T-helper 1 cell treated with Interleukin-12 subunit alpha and Interleukin-12 subunit beta and Interleukin-4 antibody, amounts not matched to agents 30 ng/mL and 1 ng/mL, for 36 hours (primary cell): Measurements from ENCODE around the gene LACTB. TPM values are rescaled to one million over a fixed set of nuclear protein-coding genes. Genes with fewer than 3 reads are reported as not detected.
"Not testable (repeated sequence)": the region's sequence is repeated elsewhere in the genome, so short reads cannot be mapped to it uniquely, and the experiment has no call there.

ENCODE experiments used
- intact Hi-C: fragments of 100-400 bp; cut with micrococcal nuclease; formaldehyde crosslinking; loops from one replicate; pipeline ENCODE4 v1.15.1; 2024
- total RNA-seq: library from RNA; stranded (reverse); gene quantifications from 2 replicates; pipeline ENCODE4 v1.2.3, GENCODE V29; 2022

The LACTB gene
- total RNA-seq, 1 donor from 2014 or later = 16.8 TPM

- intact Hi-C loops = loop anchor here (5.0 kb wide), 1 partner anchor 347 kb away; no protein-coding TSS in a partner anchor
Observed at GRCh38 chr15:63089260-63090043, 32.2 kb upstream of the LACTB start.

GRCh38 chr15:63090472-63090871 lies 31.2 kb upstream of the LACTB start:
- intact Hi-C loops = loop anchor here (5.0 kb wide), 1 partner anchor 348 kb away; no protein-coding TSS in a partner anchor

- intact Hi-C loops = loop anchor here (5.0 kb wide), 1 partner anchor 349 kb away; no protein-coding TSS in a partner anchor
Observed at GRCh38 chr15:63090887-63091286, 30.8 kb upstream of the LACTB start.

GRCh38 chr15:63091679-63092446 lies 29.8 kb upstream of the LACTB start:
- intact Hi-C loops = loop anchor here (5.0 kb wide), 1 partner anchor 350 kb away; no protein-coding TSS in a partner anchor

DNA sequence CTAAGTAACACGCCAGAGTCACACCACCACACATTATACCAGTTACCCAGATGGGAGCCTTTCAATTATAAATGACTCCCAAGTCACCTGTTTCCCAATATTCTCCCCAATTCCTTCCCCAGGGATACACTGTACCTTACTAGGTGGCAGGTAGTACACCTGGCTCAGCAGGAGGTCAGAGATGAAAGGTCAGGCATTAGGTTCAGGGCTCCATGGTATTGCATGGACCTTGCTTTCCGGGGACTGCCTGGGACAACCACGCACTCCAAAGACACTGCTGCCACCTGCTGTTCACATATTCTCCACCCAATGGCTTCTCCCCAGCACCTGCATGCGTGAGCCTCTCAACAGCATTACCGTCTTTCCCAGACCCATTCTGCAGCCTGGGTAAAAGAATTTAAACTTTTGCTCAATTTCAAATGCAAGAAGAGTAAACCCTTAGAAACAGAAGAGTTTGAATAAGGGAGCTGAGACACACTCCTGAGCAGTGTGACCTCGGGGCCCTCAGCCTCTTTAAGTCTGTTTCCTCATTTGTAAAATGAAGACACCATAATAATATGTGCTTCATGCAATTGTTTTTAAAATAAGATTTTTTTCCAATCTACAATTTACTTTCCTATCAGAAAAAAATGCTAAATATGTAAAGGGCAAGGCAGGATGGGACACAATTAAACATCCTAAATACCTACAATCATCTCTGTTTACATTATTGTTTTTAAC lies 28.0 kb upstream of the LACTB start:
- intact Hi-C loops = loop anchor here (1.0 to 5.0 kb wide), 4 partner anchors 45 to 351 kb away; no protein-coding TSS in a partner anchor

GRCh38 chr15:63094495-63094931 lies 27.1 kb upstream of the LACTB start:
- intact Hi-C loops = loop anchor here (5.0 kb wide), 1 partner anchor 352 kb away; no protein-coding TSS in a partner anchor

DNA sequence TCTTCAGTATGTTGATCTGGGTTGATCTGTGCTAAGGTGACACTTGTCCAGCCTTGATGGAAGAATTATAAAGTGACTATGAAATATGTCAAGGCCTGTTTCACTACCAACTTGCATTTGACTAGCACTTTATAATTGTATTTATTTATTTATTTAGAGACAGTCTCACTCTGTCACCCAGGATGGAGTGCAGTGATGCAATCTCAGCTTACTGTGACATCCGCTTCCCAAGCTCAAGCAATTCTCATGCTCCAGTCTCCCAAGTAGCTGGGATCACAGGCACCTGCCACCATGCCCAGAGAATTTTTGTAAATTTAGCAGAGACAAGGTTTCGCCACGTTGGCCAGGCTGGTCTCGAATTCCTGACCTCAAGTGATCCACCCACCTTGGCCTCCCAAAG lies 25.5 kb upstream of the LACTB start:
- intact Hi-C loops = no loop called here

GRCh38 chr15:63098901-63099300 lies 22.8 kb upstream of the LACTB start:
- intact Hi-C loops = not testable (repeated sequence)

DNA sequence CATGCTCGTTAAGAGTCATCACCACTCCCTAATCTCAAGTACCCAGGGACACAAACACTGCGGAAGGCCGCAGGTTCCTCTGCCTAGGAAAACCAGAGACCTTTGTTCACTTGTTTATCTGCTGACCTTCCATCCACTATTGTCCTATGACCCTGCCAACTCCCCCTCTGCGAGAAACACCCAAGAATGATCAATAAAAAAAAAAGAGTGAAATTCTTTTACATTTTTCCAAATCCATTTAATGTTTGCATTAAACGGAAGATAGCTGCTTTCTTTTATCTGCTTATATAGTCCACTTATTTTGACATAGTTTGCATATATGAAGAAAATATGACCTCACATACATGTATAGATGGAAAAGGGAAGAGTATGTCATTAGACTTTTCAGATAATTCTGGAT lies 22.1 kb upstream of the LACTB start:
- intact Hi-C loops = not testable (repeated sequence)

DNA sequence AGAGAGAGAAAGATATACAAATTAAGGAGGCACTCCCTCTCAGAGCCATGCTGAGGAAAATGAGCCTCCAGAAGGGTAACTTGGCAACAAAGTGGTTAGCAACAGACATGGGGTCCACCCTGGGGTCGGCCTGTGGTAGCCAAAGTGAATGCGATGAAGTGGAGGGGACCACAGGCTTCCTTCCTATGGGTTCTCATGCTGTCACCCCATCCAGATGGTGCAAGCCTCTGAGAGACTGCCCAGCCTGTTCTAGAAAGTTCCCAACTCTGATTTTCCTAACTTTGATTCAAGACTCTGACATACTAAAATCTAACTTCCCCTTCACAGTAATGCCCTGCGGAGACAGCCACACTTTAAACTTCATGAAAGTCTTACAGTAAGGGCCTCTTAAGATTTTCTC lies 18.2 kb upstream of the LACTB start:
- intact Hi-C loops = no loop called here

GRCh38 chr15:63104727-63105126 lies 16.9 kb upstream of the LACTB start:
- intact Hi-C loops = no loop called here

GRCh38 chr15:63105354-63105753 lies 16.3 kb upstream of the LACTB start:
- intact Hi-C loops = not testable (repeated sequence)

DNA sequence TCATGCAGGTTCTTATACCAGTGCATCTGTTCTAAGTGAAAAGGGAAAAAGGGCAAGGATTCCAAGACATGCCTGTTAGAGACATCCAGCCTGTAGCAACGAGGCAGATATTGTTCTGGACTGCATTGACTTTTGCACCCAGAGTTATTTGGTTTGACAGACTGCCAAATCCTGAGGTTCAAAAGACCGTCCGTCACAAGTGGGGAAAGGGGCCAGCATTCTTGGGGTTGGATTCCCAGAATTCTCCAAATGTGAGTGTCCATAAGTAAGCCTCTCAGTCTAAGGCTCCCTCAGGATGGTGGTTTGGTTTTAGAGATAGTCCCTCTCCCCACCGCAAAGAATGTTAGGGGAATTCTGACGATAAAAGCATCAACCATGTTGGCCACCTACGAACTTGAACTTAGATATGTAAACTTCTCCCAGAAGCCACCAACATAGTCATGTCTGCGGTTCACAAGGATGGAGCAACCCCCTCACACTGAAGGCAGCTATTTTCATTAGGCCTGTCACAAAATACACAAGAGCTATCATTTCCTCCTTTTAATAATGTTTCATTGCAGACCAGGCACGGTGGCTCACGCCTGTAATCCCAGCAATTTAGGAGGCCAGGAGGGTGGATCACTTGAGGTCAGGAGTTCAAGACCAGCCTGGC lies 13.6 kb upstream of the LACTB start:
- intact Hi-C loops = no loop called here

DNA sequence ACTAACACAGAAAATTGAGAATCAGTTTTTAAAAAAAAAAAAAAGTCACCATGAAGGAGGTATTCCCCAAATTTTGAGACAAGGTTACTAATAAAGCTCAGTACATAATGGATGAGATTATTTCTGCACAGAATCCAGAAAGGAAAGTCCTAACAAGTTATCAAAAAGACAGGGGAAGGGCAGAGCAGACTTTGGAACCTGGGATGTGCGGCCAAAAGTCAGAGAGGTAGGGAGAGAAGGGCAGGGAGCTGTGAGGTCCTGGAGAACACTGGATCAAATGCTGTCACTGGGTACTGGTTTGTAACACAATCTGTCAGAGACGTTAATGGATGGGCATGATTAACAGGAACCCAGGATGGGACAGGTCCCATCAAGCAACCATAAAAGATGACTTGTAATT lies 12.2 kb upstream of the LACTB start:
- intact Hi-C loops = no loop called here

DNA sequence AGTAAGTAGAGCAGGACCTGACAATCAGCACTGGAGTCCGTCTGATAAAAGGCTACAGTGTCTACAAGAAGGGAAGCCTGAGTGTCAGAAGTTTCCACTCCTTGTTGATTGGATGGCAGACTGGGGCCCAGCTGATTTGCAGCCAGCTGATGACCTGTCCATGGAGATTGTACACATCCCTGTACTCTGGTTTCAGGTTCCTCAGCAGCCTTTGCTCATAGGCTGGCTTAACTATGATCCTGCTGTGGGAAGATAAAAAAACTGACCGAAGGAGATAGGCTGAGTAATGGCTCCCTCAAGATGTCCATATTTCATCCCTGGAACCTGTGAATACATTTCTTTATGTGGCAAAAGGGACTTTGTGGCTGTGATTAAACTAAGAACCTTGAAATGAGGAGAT lies 11.7 kb upstream of the LACTB start:
- intact Hi-C loops = no loop called here

GRCh38 chr15:63110428-63111026 lies 11.1 kb upstream of the LACTB start:
- intact Hi-C loops = no loop called here

DNA sequence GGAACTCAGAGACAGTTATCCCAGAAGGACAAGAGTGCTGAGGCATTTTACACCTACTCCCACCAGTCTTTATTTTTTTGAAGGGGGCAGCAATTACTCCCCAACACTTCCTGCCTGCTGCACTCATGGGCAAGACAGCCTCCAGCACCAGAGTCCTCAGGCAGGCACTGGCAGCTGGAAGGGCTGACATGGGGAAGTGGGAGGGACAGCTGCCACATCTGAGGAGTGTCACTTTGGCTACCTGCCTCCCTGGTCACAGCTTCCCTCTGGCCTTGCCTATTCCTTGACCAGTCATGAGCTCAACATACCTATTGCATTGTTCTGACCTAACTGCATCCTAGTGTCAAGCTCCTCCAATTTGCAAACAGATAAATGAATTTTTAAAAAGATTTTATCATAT lies 10.2 kb upstream of the LACTB start:
- intact Hi-C loops = no loop called here

DNA sequence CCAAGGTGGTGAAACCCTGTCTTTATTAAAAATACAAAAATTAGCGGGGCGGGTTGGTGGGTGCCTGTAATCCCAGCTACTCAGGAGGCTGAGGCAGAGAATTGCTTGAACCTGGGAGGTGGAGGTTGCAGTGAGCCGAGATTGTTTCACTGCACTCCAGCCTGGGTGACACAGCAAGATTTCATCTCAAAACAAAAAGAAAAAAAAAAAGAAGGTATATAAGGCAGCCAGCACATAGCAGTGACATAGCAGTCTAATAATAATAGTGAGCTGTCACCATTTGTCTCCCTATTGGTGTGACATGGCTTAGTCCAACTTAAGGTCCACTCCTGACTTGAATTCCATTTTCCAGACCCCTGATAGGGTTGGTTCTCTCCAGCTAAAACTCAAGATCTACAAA lies 8.8 kb upstream of the LACTB start:
- intact Hi-C loops = no loop called here

GRCh38 chr15:63114465-63114864 lies 7.2 kb upstream of the LACTB start:
- intact Hi-C loops = no loop called here

DNA sequence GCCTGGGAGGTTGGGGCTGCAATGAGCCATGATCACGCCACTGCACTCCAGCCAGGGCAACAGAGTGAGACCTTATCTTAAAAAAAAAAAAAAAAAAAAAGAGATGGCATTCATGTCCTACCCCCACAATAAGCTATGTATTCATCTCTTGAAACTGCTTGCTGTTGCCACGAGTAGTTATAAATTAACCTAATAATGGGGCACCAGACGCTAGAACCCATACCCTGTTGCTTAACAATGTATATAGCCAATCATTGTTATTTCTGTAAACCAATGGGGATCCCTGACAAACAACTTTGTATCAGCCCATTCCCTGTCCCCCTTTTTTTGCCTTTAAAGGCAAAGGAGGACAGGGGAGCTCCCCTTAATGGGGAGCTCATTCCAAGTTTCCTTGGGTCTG lies 2.8 kb upstream of the LACTB start:
- intact Hi-C loops = no loop called here
